Activated CD4-positive, alpha-beta T cell treated with anti-CD3 and anti-CD28 coated beads for 4 hours (primary cell): ENCODE measurements around the gene KCNQ1.

Source experiments
- DNase-seq, 2 donors: peaks; one replicate each; pipeline ENCODE4 v3.0.0-alpha.2; 2020

Gene KCNQ1

GRCh38 chr11:2837096-2837601 lies 392.3 kb downstream of the KCNQ1 start:
- no peak for DNase-seq

- no peak for DNase-seq
Observed at GRCh38 chr11:2837651-2838050, 392.8 kb downstream of the KCNQ1 start.

- DNase-seq: no peak
Observed at GRCh38 chr11:2838091-2838490, 393.3 kb downstream of the KCNQ1 start.

GRCh38 chr11:2838676-2839294 lies 394.0 kb downstream of the KCNQ1 start:
- no peak for DNase-seq

- DNase-seq: no peak
Observed at GRCh38 chr11:2839395-2839943, 394.7 kb downstream of the KCNQ1 start.

GRCh38 chr11:2841411-2842190 lies 396.8 kb downstream of the KCNQ1 start:
- DNase-seq: no peak

GRCh38 chr11:2842876-2843275 lies 398.1 kb downstream of the KCNQ1 start:
- no peak for DNase-seq

GRCh38 chr11:2843551-2843950 lies 398.7 kb downstream of the KCNQ1 start:
- no peak for DNase-seq

GRCh38 chr11:2844116-2844842 lies 399.5 kb downstream of the KCNQ1 start:
- no peak for DNase-seq

- DNase-seq: no peak
Observed at GRCh38 chr11:2844996-2845395, 400.2 kb downstream of the KCNQ1 start.

- no peak for DNase-seq
Observed at GRCh38 chr11:2846056-2846455, 401.2 kb downstream of the KCNQ1 start.

- DNase-seq: no peak
Observed at GRCh38 chr11:2846470-2846869, 401.7 kb downstream of the KCNQ1 start.

- no peak for DNase-seq
Observed at GRCh38 chr11:2847561-2847960, 402.8 kb downstream of the KCNQ1 start.

GRCh38 chr11:2848497-2848896 lies 403.7 kb downstream of the KCNQ1 start:
- DNase-seq: no peak

GRCh38 chr11:2849994-2850770 lies 405.4 kb downstream of the KCNQ1 start:
- no peak for DNase-seq

GRCh38 chr11:2853401-2853800 lies 408.6 kb downstream of the KCNQ1 start:
- DNase-seq: no peak

GRCh38 chr11:2853997-2854560 lies 409.3 kb downstream of the KCNQ1 start:
- DNase-seq: no peak

GRCh38 chr11:2855162-2855561 lies 410.4 kb downstream of the KCNQ1 start:
- DNase-seq: no peak

- no peak for DNase-seq
Observed at GRCh38 chr11:2857276-2857675, 412.5 kb downstream of the KCNQ1 start.

GRCh38 chr11:2857918-2858317 lies 413.1 kb downstream of the KCNQ1 start:
- DNase-seq: no peak

- DNase-seq: no peak
Observed at GRCh38 chr11:2858995-2859698, 414.3 kb downstream of the KCNQ1 start.

- DNase-seq: no peak
Observed at GRCh38 chr11:2859699-2860037, 414.9 kb downstream of the KCNQ1 start.
